ENCODE measurements around the gene PODNL1. TPM values are rescaled to one million over a fixed set of nuclear protein-coding genes. Genes with fewer than 3 reads are reported as not detected.
"Not testable (repeated sequence)": the region's sequence is repeated elsewhere in the genome, so short reads cannot be mapped to it uniquely, and the experiment has no call there.

Gene PODNL1
- total and polyA plus RNA-seq, 4 donors: 2.5 to 18.9 (median 7.0) TPM

GRCh38 chr19:13967206-13967605, 29.0 kb upstream of the PODNL1 start:
- H3K4me3 ChIP-seq (ENCODE audit: low read length in 2 of 2); intact Hi-C loops (cut with DNase I); H3K36me3 ChIP-seq (ENCODE audit: control insufficient read depth in 1 of 2, insufficient read depth in 2 of 2, low read length in 1 of 2); H3K4me1 ChIP-seq (ENCODE audit: control insufficient read depth in 1 of 2, insufficient read depth in 2 of 2, low read length in 2 of 2); DNase-seq; H3K27me3 ChIP-seq (ENCODE audit: control insufficient read depth in 1 of 2, insufficient read depth in 2 of 2, low read length in 1 of 2); H3K27ac ChIP-seq (ENCODE audit: low read depth in 1 of 2, low read length in 2 of 2); ATAC-seq (ENCODE audit: low FRiP score); H3K9me3 ChIP-seq (ENCODE audit: control insufficient read depth, low read length): not testable (repeated sequence)
- 93 to 94% methylated on average over 8 of the region's 8 CpGs for WGBS, 2 donors

GRCh38 chr19:13966684-13967128, 28.5 kb upstream of the PODNL1 start:
- Histone ChIP-seq H3K9me3 (ENCODE audit: control insufficient read depth, low read length) (no peaks in the 10 kb centered on the region), H3K36me3 (ENCODE audit: control insufficient read depth in 1 of 2, insufficient read depth in 2 of 2, low read length in 1 of 2) (no peaks in the 10 kb centered on the region), H3K27ac (ENCODE audit: low read depth in 1 of 2, low read length in 2 of 2) (no peak overlapping the region), H3K4me1 (ENCODE audit: control insufficient read depth in 1 of 2, insufficient read depth in 2 of 2, low read length in 2 of 2) (no peaks in the 10 kb centered on the region), H3K27me3 (ENCODE audit: control insufficient read depth in 1 of 2, insufficient read depth in 2 of 2, low read length in 1 of 2) (no peaks in the 10 kb centered on the region), H3K4me3 (ENCODE audit: low read length in 2 of 2) (no peak overlapping the region)
- 93 to 97% methylated on average over 14 of the region's 14 CpGs for WGBS, 2 donors
- DNase-seq (peak in 1 of 2 donors; percentile 72), ATAC-seq (ENCODE audit: low FRiP score) (no peak)
- intact Hi-C loops (cut with DNase I): no loop called here

GRCh38 chr19:13965926-13966683, 27.9 kb upstream of the PODNL1 start:
- intact Hi-C loops (cut with DNase I): no loop called here
- DNase-seq: no peak
- no peaks in the 10 kb centered on the region for H3K9me3 ChIP-seq (ENCODE audit: control insufficient read depth, low read length)
- no peak overlapping the region for H3K4me3 ChIP-seq (ENCODE audit: low read length in 2 of 2)
- no peaks in the 10 kb centered on the region for H3K27me3 ChIP-seq (ENCODE audit: control insufficient read depth in 1 of 2, insufficient read depth in 2 of 2, low read length in 1 of 2)
- 92 to 96% methylated on average over 20 of the region's 20 CpGs for WGBS, 2 donors
- H3K27ac ChIP-seq (ENCODE audit: low read depth in 1 of 2, low read length in 2 of 2): no peak overlapping the region
- no peak for ATAC-seq (ENCODE audit: low FRiP score)
- H3K4me1 ChIP-seq (ENCODE audit: control insufficient read depth in 1 of 2, insufficient read depth in 2 of 2, low read length in 2 of 2): no peaks in the 10 kb centered on the region
- H3K36me3 ChIP-seq (ENCODE audit: control insufficient read depth in 1 of 2, insufficient read depth in 2 of 2, low read length in 1 of 2): no peaks in the 10 kb centered on the region

GRCh38 chr19:13965377-13965896, 27.2 kb upstream of the PODNL1 start:
- Histone ChIP-seq H3K4me1 (ENCODE audit: control insufficient read depth in 1 of 2, insufficient read depth in 2 of 2, low read length in 2 of 2) (no peaks in the 10 kb centered on the region), H3K27ac (ENCODE audit: low read depth in 1 of 2, low read length in 2 of 2) (no peak overlapping the region), H3K36me3 (ENCODE audit: control insufficient read depth in 1 of 2, insufficient read depth in 2 of 2, low read length in 1 of 2) (no peaks in the 10 kb centered on the region), H3K9me3 (ENCODE audit: control insufficient read depth, low read length) (no peaks in the 10 kb centered on the region), H3K27me3 (ENCODE audit: control insufficient read depth in 1 of 2, insufficient read depth in 2 of 2, low read length in 1 of 2) (no peaks in the 10 kb centered on the region), H3K4me3 (ENCODE audit: low read length in 2 of 2) (no peak overlapping the region)
- ATAC-seq (ENCODE audit: low FRiP score) (no peak), DNase-seq (peak in 1 of 2 donors; percentile 75)
- WGBS, 2 donors: 91 to 92% methylated on average over 24 of the region's 24 CpGs
- intact Hi-C loops (cut with DNase I): no loop called here

GRCh38 chr19:13964776-13965175, 26.6 kb upstream of the PODNL1 start:
- ATAC-seq (ENCODE audit: low FRiP score): no peak
- Histone ChIP-seq H3K9me3 (ENCODE audit: control insufficient read depth, low read length) (no peaks in the 10 kb centered on the region), H3K27ac (ENCODE audit: low read depth in 1 of 2, low read length in 2 of 2) (no peak overlapping the region), H3K4me1 (ENCODE audit: control insufficient read depth in 1 of 2, insufficient read depth in 2 of 2, low read length in 2 of 2) (no peaks in the 10 kb centered on the region), H3K4me3 (ENCODE audit: low read length in 2 of 2) (no peak overlapping the region), H3K27me3 (ENCODE audit: control insufficient read depth in 1 of 2, insufficient read depth in 2 of 2, low read length in 1 of 2) (no peaks in the 10 kb centered on the region), H3K36me3 (ENCODE audit: control insufficient read depth in 1 of 2, insufficient read depth in 2 of 2, low read length in 1 of 2) (peaks cover 0 to 2% of the 10 kb centered on the region in 2 donors)
- DNase-seq: no peak
- 88 to 89% methylated on average over 5 of the region's 5 CpGs for WGBS, 2 donors
- intact Hi-C loops (cut with DNase I): no loop called here

- Histone ChIP-seq H3K4me1 (ENCODE audit: control insufficient read depth in 1 of 2, insufficient read depth in 2 of 2, low read length in 2 of 2) (no peaks in the 10 kb centered on the region), H3K27me3 (ENCODE audit: control insufficient read depth in 1 of 2, insufficient read depth in 2 of 2, low read length in 1 of 2) (no peaks in the 10 kb centered on the region), H3K36me3 (ENCODE audit: control insufficient read depth in 1 of 2, insufficient read depth in 2 of 2, low read length in 1 of 2) (peaks cover 0 to 2% of the 10 kb centered on the region in 2 donors), H3K4me3 (ENCODE audit: low read length in 2 of 2) (no peak overlapping the region), H3K27ac (ENCODE audit: low read depth in 1 of 2, low read length in 2 of 2) (no peak overlapping the region), H3K9me3 (ENCODE audit: control insufficient read depth, low read length) (no peaks in the 10 kb centered on the region)
- intact Hi-C loops (cut with DNase I): no loop called here
- no peak for ATAC-seq (ENCODE audit: low FRiP score)
- peak in 1 of 2 donors; percentile 71 for DNase-seq
- WGBS, 2 donors: 88 to 91% methylated on average over 43 to 48 of the region's 48 CpGs
Observed at GRCh38 chr19:13963603-13964105, 25.4 kb upstream of the PODNL1 start.

- no peaks in the 10 kb centered on the region for H3K4me1 ChIP-seq (ENCODE audit: control insufficient read depth in 1 of 2, insufficient read depth in 2 of 2, low read length in 2 of 2)
- no peak overlapping the region for H3K27ac ChIP-seq (ENCODE audit: low read depth in 1 of 2, low read length in 2 of 2)
- peak; percentile 23 for ATAC-seq (ENCODE audit: low FRiP score)
- H3K27me3 ChIP-seq (ENCODE audit: control insufficient read depth in 1 of 2, insufficient read depth in 2 of 2, low read length in 1 of 2): no peaks in the 10 kb centered on the region
- H3K4me3 ChIP-seq (ENCODE audit: low read length in 2 of 2): no peak overlapping the region
- H3K9me3 ChIP-seq (ENCODE audit: control insufficient read depth, low read length): no peaks in the 10 kb centered on the region
- intact Hi-C loops (cut with DNase I): no loop called here
- DNase-seq: peak; percentile 64 to 86
- WGBS, 2 donors: 62 to 69% methylated on average over 76 to 89 of the region's 89 CpGs
- peaks cover 0 to 2% of the 10 kb centered on the region in 2 donors for H3K36me3 ChIP-seq (ENCODE audit: control insufficient read depth in 1 of 2, insufficient read depth in 2 of 2, low read length in 1 of 2)
Observed at GRCh38 chr19:13962699-13963602, 24.7 kb upstream of the PODNL1 start.

- intact Hi-C loops (cut with DNase I): no loop called here
- H3K4me3 ChIP-seq (ENCODE audit: low read length in 2 of 2): no peak overlapping the region
- peak; percentile 53 to 79 for DNase-seq
- no peaks in the 10 kb centered on the region for H3K27me3 ChIP-seq (ENCODE audit: control insufficient read depth in 1 of 2, insufficient read depth in 2 of 2, low read length in 1 of 2)
- no peaks in the 10 kb centered on the region for H3K9me3 ChIP-seq (ENCODE audit: control insufficient read depth, low read length)
- ATAC-seq (ENCODE audit: low FRiP score): peak; percentile 13
- peaks cover 0 to 2% of the 10 kb centered on the region in 2 donors for H3K36me3 ChIP-seq (ENCODE audit: control insufficient read depth in 1 of 2, insufficient read depth in 2 of 2, low read length in 1 of 2)
- H3K27ac ChIP-seq (ENCODE audit: low read depth in 1 of 2, low read length in 2 of 2): no peak overlapping the region
- no peaks in the 10 kb centered on the region for H3K4me1 ChIP-seq (ENCODE audit: control insufficient read depth in 1 of 2, insufficient read depth in 2 of 2, low read length in 2 of 2)
- 74 to 76% methylated on average over 49 to 55 of the region's 55 CpGs for WGBS, 2 donors
Observed at GRCh38 chr19:13961826-13962698, 23.8 kb upstream of the PODNL1 start.

Measured in aorta (tissue), 5 donors.